HFF-Myc (cell line): ENCODE data around the gene HIRIP3.

Experiments
- DNase-seq: peaks from one replicate; pipeline ENCODE4 v3.0.0-alpha.2; 2011; ENCODE audit warnings: low read depth; ENCODE audit errors: extremely low read depth
- H3K4me3 ChIP-seq: replicated peaks from 2 replicates; pipeline ENCODE4 v1.5.1; 2011; ENCODE audit warnings: low read depth, mild to moderate bottlenecking, control low read depth, low read length
- TF ChIP-seq, protein P1 (sequence below): IDR thresholded peaks from 2 replicates; pipeline ENCODE4 v1.5.1; 2012; ENCODE audit warnings: mild to moderate bottlenecking, low read depth, low read length, control low read depth; ENCODE audit errors: missing control alignments

Gene HIRIP3

DNA sequence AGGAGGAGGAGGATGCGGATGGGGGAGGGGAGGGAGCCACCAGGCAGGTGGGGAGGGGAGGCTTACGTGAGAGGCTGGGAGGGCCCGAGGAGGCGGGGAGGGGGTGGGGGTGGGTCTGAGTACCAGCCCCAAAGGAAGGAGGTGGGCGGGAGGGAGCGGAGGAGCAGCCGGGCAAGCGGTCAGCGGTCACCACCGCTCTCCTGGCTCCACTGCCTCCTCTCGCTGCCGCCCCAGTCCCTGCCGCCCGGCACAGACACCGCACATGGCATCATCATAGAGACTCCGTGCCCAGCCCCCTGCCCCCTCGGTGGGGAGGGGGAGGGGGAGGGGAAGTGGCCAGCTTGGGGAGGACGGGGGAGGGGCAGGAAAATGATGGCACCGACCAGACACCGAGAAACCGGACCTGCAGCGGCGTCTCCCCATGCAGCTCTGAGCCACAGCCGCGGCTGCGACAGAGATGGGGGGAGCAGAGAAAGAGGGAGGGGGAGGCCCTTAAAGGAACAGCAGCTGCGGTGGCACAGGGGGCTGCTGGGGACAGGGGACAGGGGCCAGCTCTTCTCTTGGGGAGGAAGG, 35.5 kb upstream of the HIRIP3 start, which contains the start of gene TLCD3B:
Gene TLCD3B (minus strand): TSS at position 431 of the 573 bp plus-strand sequence. CDS start 744 bp downstream, outside the sequence.
- TF ChIP-seq, protein P1, sequence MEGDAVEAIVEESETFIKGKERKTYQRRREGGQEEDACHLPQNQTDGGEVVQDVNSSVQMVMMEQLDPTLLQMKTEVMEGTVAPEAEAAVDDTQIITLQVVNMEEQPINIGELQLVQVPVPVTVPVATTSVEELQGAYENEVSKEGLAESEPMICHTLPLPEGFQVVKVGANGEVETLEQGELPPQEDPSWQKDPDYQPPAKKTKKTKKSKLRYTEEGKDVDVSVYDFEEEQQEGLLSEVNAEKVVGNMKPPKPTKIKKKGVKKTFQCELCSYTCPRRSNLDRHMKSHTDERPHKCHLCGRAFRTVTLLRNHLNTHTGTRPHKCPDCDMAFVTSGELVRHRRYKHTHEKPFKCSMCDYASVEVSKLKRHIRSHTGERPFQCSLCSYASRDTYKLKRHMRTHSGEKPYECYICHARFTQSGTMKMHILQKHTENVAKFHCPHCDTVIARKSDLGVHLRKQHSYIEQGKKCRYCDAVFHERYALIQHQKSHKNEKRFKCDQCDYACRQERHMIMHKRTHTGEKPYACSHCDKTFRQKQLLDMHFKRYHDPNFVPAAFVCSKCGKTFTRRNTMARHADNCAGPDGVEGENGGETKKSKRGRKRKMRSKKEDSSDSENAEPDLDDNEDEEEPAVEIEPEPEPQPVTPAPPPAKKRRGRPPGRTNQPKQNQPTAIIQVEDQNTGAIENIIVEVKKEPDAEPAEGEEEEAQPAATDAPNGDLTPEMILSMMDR = no peak
- no peak within 1 kb of the TSS for H3K4me3 ChIP-seq
- DNase-seq = no peak

DNA sequence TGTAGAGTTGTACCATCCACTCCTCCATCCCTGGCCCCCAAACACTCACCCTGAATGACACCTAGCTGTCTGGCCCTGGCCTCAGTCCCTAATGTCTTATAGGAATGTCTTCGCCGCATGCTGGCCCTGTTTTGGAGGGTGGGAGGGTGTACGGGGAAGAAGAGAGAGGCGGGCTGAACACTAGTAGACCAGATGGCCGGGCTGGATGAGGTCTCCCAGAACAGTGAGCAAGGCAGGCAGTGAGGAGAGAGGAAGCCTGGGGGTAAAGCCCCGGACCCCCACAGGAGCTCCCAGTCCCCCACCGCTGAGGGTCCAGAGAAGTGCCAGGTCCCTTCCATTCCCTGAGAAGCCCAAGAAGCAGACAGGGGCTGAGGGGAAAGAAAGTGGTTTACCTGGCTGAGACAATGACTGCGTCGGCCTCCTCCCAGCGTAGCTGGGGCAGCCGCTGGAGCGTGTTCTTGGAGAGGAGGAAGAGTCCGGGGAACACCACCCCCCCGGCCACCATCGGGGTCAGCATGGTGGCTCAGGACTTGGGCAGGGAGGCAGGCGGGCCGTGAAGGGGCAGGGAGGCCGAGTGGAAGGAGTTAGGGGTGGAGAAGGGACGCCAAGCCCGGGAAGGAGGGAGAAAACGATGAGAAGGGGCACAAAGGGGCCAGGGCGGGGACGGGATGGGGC, 34.7 kb upstream of the HIRIP3 start:
- DNase-seq = no peak
- no peak overlapping the region for H3K4me3 ChIP-seq
- TF ChIP-seq, protein P1 = no peak

DNA sequence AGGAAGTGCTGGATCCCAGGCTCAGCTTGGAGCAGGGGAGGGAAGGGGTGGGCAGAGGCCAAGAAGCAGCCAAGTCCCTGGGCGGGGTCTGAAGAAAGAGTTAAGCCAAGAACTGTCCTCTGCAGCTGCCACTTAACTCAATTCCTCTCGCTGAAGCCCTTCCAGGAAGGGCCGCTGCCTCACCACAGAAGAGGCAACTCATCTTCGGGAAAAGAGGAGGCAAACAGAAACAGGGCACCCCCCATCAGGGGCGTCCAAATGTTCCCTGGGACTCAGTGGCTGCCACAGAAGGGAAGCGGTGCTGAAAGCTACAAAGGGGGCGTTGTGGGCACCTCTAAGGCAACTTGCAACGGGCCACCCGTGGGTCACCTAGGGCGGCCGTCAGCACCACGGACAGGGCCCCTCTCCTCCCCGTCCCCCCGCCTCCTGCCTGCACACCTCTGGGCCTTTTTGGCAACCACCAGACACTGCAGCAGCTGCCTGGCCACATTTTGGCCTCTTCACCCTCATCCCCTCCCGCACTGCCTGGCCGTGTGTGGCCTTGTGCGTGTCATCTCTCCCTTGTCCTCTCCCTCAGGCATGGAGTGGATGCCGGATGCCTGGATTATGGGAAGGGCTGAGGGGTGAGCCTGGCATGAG, 33.1 kb upstream of the HIRIP3 start:
- no peak for DNase-seq
- H3K4me3 ChIP-seq = no peak overlapping the region
- TF ChIP-seq, protein P1 = no peak

DNA sequence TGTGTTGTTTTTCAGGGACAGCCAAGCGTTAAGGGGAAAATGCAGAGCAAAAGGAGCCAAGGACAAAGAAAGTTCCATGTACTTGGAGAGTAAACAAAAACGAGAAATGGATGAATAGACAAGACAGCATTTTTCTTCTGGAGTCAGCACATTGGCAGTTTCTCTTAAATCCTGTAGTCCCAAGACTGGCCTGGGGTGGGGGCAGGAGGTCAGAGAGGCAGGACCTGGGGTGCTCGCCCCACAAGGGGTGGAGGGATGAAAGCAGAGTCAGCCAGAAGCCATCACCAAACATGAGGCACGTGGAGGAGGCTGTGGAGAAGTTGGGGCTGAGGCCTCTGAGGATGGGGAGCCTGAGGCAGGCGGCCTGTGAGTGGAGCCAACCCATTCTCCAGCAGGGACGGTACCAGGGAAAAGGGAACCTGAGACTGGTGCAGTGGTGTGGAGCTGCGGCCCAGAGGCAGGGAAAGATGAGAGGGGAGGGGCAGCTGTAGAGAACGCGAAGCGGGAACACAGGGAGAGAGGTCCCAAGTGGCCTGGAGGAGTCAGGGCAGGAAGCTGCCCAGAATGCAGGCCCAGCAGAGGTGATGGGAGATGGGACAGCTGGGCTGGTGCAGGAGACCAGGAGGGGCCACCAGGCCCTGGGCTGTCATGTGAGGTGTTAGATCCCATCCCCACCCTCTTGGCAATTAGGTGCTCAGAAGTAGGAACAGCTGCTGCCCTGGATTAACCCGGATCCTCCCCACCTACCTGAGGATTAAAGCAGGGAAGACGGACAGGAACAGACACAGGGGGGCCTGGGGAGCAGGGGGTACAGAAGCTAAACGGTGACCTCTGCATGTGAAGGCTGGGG, 32.4 kb upstream of the HIRIP3 start:
- no peak for DNase-seq
- no peak overlapping the region for H3K4me3 ChIP-seq
- TF ChIP-seq, protein P1 = no peak

DNA sequence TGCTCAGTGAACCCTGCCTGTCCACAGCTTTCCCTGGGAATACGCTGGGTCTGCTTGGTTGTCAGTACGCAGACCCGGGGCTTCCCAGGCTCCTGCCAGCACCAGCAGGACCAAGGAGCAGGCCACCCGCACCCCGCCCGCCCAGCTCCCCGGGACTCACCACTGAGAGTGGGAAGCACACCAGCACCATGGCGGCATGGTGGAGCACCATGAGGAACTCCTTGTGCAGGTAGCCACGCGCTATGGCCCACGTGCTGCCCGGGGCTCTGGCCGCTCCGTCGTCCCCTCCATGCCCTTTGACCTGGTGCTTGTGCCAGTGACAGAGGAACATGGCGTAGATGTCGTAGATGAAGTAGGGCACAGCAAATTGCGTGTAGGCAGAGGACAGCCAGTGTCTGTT, 31.0 kb upstream of the HIRIP3 start:
- TF ChIP-seq, protein P1 = no peak
- DNase-seq = no peak
- H3K4me3 ChIP-seq = no peak overlapping the region

DNA sequence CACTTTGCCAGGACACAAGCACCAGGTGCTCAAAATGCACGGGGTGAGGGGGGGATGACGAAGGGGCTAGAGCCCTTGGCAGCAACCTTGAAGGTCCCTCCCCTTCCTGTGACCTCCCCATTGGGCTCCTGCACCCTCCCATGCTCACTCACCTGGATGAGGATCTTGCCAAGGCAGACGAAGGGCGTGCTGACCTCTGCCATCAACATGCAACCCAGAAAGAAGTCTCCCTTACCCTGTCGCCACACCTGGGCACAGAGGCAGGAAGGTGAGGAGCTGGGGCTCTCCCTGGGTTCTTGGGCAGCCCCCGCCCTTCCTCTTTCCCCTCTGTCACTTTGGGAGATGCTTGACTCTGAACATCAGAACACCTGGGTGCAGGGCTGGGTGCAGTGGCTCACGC, 30.2 kb upstream of the HIRIP3 start:
- DNase-seq = no peak
- TF ChIP-seq, protein P1 = no peak

More for the DNA sequence above, 30.2 kb upstream of the HIRIP3 start:
- no peak overlapping the region for H3K4me3 ChIP-seq
